ENCODE measurements around the gene SSBP3.

DNA sequence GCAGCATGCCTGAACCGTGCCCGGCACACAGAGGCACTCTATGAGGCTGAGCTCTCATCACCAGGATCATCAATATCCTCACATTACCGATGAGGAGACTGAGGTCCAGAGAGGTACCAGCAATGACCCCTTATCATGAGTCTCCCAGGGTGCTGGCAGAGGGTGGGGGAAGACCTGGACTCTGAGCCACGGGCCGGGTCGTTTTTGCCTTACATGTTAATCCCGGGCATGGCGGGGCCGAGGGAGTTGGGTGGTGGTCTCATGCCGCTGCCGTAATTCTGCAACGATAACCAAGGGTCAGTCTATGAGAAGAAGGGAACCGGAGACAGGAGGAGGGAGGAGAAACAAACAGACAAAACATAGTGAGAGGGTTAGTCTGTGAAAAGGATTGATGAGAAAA, 163.2 kb downstream of the SSBP3 start:
- no peak for TF ChIP-seq EZH2 (IDR thresholded peaks at IDR 0.05)
- TF ChIP-seq POLR2AphosphoS5 (IDR thresholded peaks at IDR 0.05; ENCODE audit: borderline replicate concordance, low read depth, low read length): no peak
- no peak for TF ChIP-seq FOXP2 (optimal IDR thresholded peaks at IDR 0.05; ENCODE audit: control extremely low read depth, extremely low read length, insufficient read depth)
